Uterus (tissue), 2 donors: ENCODE measurements around the gene CLEC2D.

ENCODE experiments used
- CTCF ChIP-seq, 4 experiments: fragments of 200-600 bp in 2 of 4; fragments of 450-650 bp in 2 of 4; sonication (generic) in 2 of 4; IDR thresholded peaks; one replicate each; pipeline ENCODE4 v1.5.1; 2016 to 2019; ENCODE audit warnings: antibody characterized with exemption in 4 of 4, mild to moderate bottlenecking in 2 of 4, moderate library complexity in 1 of 4
- POLR2A ChIP-seq, 2 donors: fragments of 450-650 bp; IDR thresholded peaks; one replicate each; pipeline ENCODE4 v1.6.1; 2016; ENCODE audit warnings: antibody characterized with exemption in 2 of 2, mild to moderate bottlenecking in 1 of 2, moderate library complexity in 1 of 2

- TF ChIP-seq CTCF (IDR thresholded peaks at IDR 0.05) (no peak), POLR2A (IDR thresholded peaks at IDR 0.05) (no peak)
These were observed 22.4 kb upstream of the CLEC2D start for GRCh38 chr12:9646794-9647781.
